Loucy (cell line): ENCODE measurements around the gene ANO2.
A peak's percentile ranks its signal among the peaks of the same experiment; 100 is the strongest.

Experiments
- EZH2phosphoT487 ChIP-seq: fragments of 200-600 bp; IDR thresholded peaks from 2 replicates; pipeline ENCODE4 v1.6.1; 2018; ENCODE audit warnings: antibody characterized with exemption, mild to moderate bottlenecking, moderate library complexity, borderline replicate concordance
- TF ChIP-seq, protein P1 (sequence below): fragments of 200-600 bp; sonication (generic); conservative IDR thresholded peaks from 2 replicates; pipeline ENCODE4 v1.5.1; 2014; ENCODE audit warnings: mild to moderate bottlenecking, antibody characterized with exemption, low read length

DNA sequence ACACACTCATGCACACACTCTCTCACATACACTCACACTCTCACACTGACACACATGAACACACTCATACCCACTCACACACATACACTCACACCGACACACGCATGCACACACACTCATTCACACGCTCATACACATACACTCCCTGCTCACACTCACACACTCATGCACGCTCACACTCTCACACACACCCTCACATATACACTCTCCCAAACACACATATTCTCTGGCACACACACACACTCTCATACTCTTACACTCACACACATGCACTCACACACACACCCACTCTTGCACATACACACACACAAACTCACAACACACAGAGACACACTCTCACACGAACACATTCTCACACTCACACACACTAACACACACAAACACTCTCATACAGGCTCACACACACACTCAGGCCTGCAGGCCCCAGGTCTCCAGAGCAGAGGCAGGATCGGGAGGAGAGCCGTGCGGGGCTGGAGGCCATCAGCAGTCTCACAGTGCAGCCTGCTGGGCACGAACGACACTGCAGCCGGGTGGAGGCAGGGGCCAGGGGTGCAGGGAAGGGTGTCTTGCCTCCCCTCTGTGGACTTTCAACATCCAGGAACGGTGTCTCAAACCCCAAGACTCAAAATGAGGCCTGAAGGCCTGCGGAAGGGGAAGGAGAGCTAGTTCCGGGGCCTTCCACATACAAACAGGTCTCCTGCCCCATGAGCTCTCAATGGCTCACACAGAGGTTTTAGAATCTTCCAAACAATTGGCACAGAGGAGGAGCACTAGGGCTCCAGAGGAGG is 148.7 kb downstream of the ANO2 start:
- TF ChIP-seq, protein P1, sequence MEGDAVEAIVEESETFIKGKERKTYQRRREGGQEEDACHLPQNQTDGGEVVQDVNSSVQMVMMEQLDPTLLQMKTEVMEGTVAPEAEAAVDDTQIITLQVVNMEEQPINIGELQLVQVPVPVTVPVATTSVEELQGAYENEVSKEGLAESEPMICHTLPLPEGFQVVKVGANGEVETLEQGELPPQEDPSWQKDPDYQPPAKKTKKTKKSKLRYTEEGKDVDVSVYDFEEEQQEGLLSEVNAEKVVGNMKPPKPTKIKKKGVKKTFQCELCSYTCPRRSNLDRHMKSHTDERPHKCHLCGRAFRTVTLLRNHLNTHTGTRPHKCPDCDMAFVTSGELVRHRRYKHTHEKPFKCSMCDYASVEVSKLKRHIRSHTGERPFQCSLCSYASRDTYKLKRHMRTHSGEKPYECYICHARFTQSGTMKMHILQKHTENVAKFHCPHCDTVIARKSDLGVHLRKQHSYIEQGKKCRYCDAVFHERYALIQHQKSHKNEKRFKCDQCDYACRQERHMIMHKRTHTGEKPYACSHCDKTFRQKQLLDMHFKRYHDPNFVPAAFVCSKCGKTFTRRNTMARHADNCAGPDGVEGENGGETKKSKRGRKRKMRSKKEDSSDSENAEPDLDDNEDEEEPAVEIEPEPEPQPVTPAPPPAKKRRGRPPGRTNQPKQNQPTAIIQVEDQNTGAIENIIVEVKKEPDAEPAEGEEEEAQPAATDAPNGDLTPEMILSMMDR: peak; percentile 86
- TF ChIP-seq EZH2phosphoT487: no peak
